ELR (cell line): ENCODE data around the gene SLCO1B3.

Experiments used
- DNase-seq: peaks from one replicate; pipeline ENCODE4 v3.0.0-alpha.2; 2015; ENCODE audit warnings: low read depth

SLCO1B3 gene

DNA sequence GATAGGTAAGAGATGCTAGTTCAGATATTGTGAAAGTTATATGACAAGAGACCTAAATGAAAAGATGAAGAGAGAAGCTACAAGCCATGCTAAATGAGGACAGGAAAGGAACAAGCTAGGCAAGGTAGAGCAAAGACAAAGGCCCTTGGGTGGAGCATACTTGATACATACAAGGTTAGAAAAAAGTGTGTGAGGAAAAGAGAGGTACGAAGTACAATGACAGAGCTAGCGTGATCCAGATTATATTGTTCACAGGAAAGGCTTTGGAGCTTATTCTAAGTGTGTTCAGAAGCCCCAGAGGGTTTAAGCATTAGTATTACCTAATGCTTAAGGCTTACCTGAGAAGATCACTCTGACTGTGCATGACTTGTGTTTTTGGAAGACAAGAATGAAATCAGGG is 75.0 kb downstream of the SLCO1B3 start:
- no peak for DNase-seq

DNA sequence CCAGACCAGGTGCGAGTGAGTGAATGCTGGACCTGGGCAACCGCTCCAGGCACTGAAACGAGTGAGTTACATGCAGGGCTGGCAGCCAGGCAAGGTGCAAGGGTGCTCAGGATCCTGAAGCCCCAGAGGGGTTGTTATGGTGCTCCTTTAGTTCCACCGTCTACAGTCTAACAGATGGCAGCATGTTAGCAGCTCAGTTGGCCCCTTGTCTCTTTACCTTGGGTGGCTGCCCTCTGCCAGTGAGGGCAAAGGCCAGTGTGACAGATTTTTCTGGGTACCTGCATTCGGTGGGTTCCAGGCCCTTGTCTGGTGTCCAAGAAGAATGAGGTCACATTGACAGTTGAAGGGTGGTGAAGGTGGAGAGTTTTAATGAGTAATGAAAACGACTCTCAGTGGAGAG is 106.8 kb downstream of the SLCO1B3 start:
- no peak for DNase-seq

DNA sequence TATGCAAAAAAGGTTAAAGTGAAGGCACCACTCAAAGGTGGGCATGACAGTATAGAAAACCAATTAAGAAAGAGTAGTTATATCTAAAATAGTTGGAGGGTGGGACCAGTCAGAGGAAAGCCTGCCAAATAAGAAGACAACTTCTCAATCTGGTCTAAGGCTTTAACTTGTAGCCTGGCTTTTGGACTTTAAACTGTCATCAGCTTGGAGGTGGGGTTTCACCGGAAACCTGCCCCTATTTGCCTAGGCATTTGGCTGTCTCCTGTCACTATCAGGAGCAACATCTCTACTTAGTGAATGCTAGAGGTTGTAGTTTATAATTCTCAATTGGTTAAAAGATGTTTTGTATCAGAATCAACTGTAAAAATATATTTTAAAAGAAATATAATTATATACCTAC is 107.3 kb downstream of the SLCO1B3 start:
- DNase-seq = no peak

DNA sequence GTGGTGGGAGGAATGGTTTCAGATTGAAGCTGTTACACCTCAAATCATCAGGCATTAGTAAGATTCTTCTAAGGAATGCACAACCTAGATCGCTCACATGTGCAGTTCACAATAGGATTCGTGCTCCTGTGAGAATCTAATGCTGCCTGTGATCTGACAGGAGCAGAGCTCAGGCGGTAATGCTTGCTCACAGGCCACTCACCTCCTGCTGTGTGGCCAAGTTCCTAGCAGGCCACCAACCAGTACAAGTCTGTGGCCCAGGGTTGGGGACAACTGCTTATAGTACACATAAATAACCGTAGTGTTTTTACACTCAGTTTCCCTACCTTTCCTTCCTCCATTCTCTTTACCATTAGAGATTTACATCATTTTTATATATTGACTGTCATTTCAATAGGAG is 121.4 kb downstream of the SLCO1B3 start:
- no peak for DNase-seq

DNA sequence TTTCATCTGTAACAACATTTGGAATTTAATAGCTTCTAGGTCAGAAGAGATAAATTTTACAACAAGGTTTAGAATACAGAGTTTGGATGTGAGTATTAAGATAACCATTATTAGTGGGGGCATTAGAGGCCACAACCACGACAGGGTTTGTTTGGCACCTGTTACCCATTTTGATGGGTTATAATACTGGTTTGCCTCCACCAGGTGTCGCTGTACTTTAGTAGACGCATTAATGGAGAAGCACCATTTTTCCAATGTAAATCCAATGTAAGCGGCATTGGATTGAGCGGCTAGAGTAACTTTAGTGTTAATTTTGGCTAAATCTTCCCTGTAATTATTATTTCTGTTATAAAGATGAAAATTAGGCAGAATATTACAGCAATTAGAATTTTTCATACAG is 136.2 kb downstream of the SLCO1B3 start:
- peak; percentile 49 for DNase-seq

DNA sequence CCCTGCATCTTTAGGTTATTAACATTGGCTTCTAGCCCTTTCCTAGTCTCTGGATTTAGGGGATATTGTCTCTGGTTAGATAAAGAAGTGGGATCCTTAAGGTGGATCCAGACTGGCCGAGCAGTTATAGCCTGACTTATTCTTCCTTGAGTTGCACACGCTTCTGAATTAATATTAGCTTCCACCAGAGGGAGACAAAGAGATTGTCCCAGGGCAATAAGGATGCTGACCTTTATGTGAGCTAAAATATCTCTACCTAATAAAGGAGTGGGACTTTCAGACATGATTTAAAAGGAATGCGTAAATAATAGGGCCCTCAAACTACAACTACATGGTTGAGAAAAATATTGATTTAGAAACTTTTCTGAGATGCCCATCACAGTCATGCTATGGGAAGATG is 139.7 kb downstream of the SLCO1B3 start:
- DNase-seq = peak; percentile 44

DNA sequence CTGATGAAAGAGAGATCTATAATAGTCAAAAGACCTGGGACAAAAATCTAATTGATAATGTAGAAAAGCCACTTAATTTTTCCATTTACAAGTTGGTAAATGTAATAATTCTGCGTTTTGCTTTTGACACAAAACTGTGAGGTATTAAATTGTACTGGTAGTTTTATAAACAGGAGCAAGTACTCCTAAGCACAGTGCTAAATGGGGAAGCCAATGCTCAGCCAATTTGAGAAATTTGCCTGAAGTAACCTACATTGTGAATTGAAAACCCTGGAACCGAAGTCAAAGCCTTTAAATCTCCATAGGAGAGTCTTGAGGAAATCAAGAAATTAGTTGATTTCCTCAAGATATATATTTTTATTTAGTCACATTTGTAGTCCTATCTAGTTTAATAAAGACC is 152.8 kb downstream of the SLCO1B3 start:
- DNase-seq = no peak

DNA sequence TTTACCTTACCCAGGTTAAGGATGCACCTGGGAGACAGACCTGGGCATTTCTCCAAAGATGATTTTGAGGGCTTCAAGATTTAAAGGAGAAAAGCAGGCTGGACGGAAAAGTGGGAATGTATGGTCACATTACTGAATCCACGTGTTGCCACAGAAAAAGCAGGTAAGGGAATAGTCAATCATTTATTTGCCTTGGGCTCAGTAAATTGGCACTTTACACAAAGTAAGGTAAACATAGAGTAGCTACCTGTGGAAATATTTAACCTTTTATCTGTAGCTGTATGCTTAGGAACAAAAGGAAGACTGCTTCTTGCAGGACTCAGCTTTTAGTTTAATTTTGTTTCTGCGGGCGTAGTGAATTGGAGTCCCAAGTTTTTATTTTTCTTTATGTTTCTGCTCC is 153.3 kb downstream of the SLCO1B3 start:
- no peak for DNase-seq
